NK-92 (cell line): ENCODE results near the gene SNRPA.
A peak's percentile ranks its signal among the peaks of the same experiment; 100 is the strongest.
"Not testable (repeated sequence)": the region's sequence is repeated elsewhere in the genome, so short reads cannot be mapped to it uniquely, and the experiment has no call there.

Source experiments
- DNase-seq: peaks from one replicate; lab custom pipeline; 2025; ENCODE audit not compliant: unreplicated experiment; lab: John Stamatoyannopoulos, UW

The SNRPA gene

GRCh38 chr19:40744554-40745401 is 6.2 kb upstream of the SNRPA start:
- DNase-seq, result no peak

GRCh38 chr19:40745402-40745780 is 5.6 kb upstream of the SNRPA start:
- DNase-seq, result no peak

DNA sequence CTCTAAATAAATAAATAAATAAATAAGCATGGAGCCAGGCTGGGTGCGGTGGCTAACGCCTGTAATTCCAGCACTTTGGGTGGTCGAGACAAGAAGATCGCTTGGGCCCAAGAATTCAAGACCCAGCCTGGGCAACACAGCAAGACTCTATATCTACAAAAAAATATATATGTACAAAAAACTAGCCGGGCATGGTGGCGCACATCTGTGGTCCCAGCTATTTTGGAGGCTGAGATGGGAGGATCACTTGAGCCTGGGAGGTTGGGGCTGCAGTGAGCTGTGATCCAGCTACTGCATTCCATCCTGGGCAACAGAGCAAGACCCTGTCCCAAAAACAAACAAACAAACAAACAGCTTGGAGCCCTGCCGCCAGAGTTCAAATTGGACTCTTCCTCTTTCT is 3.5 kb upstream of the SNRPA start:
- DNase-seq, result no peak

DNA sequence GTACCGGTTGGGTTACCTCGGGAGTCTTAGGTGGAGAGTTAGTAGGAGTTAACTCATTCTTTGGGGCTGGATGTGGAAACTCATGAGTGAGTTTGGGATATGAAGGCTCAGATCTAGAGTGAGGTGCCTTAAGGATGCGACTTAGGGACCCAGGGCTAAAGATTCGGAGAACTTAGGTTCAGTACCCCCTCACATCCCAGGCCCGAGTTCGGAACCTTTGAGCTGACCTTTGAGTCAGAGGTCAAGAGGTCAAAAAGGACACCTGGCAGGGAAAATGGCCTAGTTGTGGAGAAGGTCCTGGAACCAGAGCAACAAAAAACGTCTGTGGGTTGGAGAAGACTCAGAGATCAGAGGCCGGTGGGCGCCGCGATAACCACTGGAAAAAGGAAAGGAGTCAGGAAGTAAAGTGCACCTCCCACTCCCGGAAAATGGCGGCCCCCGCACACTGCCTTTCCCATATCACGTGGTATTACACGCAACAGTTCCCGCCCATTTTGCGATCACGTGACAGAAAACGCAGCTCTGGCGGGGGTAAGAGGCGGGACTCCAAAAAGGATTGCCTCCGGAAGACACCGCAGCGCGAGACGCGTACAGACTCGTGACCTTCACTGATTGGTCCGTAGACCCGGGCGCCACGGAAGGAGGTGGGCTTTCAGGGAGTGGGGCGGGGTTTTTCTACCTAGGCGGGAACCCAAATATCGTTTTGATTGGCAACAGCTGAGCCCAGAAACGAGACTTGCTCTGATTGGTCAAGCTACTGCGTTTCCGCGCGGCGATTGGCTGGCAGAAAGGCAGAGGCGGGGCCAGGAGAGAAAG is 737 bp upstream of the SNRPA start, which contains the start of gene ACTMAP:
Gene ACTMAP (minus strand): TSS at position 420 of the 816 bp plus-strand sequence. CDS start 674 bp downstream, outside the sequence.
- DNase-seq, result peak; percentile 97

- no peak for DNase-seq
Observed at GRCh38 chr19:40752257-40752781, 1.3 kb downstream of the SNRPA start.

DNA sequence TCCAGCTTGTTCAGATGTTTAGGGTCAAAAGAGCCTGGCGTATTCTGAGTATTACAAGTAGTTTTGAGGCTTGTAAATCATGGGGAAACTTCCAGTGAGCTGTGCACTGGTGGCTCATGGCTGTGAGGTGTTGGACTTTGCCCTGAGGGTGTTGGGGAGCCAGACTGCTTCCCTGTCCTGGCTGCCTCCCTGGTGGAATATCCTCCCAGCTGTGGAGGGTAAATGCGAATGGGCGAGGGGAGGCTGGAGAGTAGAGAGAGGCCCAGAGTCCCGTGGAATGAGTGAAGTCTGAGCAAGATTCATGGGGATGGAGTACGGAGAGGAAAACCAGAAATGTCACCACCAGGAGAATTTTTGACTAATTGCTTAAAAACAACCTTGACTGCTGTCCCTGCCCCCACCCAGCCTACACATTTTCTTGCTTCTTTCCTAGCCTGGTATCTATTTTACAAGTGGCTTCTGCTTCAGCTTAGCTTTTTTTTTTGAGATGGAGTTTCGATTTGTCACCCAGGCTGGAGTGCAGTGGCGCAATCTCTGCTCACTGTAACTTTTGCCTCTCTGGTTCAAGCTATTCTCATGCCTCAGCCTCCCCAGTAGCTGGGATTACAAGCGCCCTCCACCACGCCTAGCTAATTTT is 3.7 kb downstream of the SNRPA start:
- no peak for DNase-seq

DNA sequence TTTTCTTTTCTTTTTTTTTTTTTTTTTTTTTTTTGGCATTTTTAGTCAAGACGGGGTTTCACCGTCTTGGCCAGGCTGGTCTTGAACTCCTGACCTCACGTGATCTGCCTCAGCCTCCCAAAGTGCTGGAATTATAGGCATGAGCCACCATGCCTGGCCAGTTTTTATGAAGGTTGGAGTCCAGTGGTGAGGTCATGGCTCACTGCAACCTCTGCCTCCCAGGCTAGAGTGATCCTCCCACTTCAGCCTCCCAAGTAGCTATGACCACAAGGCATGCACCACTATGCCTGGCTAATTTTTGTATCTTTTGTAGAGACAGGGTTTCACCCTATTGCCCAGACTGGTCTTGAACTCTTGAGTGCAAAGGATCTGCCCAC is 4.2 kb downstream of the SNRPA start:
- no peak for DNase-seq

- no peak for DNase-seq
Observed at GRCh38 chr19:40755791-40756190, 4.8 kb downstream of the SNRPA start.

DNA sequence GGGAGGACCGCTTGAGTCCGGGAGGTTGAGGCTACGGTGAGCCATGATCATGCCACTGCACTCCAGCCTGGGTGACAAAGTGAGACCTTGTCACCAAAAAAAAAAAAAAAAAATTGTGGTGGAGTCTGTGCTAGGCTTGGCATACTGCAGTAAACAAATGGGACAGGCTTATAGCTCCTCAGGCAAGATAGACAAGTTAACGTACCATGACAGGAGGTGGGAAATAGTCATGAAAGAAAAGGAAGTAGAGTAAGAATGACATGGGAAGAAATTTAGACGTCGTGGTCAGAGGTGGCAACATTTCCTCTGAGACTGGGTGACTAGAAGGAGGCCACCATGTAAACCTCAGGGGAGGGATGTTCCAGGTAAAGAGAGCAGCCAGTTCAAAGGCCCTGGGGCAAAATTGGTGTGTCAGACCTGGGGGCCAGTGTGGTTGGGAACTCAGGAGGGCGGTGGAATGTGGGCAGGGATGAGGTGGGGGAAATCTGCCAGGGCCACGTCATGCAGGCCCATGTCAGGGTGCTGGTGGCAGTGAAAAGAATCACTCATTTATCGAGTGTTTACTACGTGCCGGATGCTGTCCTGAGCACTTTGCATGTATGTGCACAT is 5.6 kb downstream of the SNRPA start:
- DNase-seq, result no peak

DNA sequence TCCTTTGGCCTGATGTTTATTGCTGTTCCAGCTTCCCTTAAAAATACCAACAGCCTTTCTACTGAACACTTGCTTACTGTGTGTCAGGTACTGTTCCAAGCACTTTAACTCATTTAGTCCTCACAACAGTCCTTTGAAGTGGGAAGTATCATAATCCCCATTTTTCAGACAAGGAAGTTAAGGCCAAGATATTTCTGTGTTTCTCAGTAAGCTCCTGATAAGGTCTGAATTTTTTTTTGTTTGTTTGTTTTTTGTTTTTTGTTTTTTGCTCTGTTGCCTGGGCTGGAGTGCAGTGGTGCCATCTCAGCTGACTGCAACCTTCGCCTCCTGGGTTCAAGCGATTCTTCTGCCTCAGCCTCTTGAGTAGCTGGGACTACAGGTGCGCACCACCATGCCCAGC is 7.5 kb downstream of the SNRPA start:
- no peak for DNase-seq

GRCh38 chr19:40759352-40759751 is 8.3 kb downstream of the SNRPA start:
- no peak for DNase-seq

- no peak for DNase-seq
Observed at GRCh38 chr19:40762754-40763470, 11.9 kb downstream of the SNRPA start.

DNA sequence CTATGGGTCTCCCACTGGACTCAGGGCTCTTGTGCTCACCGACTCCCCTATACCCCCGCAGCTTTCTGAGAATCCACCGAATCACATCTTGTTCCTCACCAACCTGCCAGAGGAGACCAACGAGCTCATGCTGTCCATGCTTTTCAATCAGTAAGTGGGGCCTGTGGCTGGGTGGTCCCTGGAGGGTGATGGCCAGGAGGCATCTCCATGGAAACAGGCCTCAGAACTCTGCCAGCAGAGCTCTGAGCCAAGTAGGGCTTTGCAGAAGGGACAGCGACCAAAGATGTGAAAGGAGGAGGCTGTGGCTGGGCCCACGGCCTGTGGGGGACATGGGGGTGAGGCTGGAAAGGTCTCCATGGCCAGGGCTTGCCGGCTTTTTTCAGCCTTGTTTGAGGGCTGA is 12.5 kb downstream of the SNRPA start:
- DNase-seq, result no peak

- DNase-seq, result no peak
Observed at GRCh38 chr19:40763963-40764362, 13.0 kb downstream of the SNRPA start.

DNA sequence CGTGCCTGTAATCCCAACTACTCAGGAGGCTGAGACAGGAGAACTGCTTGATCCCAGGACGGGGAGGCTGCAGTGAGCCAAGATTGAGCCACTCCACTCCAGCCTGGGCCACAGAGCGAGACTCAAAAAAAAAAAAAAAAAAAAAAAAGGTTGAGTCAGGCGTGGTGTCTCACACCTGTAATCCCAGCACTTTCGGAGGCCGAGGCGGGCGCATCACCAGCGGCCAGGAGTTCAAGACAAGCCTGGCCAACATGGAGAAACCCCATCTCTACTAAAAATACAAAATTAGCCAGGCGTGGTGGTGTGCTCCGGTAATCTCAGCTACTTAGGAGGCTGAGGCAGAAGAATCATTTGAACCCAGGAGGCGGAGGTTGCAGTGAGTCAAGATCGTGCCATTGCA is 15.4 kb downstream of the SNRPA start:
- DNase-seq, result not testable (repeated sequence)

DNA sequence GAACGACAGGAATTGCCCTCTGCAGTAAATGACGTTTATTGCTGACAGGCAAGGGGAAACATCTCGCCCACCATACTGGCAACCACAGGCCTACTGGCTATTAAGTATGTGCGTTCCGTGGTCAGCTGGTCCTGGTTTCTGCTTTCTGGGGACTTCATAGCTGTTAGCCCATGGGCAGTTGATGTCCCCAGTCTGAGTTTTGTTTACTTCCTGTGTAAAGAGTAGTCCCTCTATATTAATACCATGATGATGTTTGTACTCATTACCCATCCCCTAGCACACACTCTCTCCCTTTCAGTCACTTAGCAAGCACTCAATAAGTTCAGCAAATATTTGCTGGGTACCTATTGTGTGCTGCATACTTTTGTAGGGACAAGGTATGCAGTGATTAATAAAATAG is 17.9 kb downstream of the SNRPA start:
- DNase-seq, result no peak

- not testable (repeated sequence) for DNase-seq
Observed at GRCh38 chr19:40771101-40771862, 20.3 kb downstream of the SNRPA start.

DNA sequence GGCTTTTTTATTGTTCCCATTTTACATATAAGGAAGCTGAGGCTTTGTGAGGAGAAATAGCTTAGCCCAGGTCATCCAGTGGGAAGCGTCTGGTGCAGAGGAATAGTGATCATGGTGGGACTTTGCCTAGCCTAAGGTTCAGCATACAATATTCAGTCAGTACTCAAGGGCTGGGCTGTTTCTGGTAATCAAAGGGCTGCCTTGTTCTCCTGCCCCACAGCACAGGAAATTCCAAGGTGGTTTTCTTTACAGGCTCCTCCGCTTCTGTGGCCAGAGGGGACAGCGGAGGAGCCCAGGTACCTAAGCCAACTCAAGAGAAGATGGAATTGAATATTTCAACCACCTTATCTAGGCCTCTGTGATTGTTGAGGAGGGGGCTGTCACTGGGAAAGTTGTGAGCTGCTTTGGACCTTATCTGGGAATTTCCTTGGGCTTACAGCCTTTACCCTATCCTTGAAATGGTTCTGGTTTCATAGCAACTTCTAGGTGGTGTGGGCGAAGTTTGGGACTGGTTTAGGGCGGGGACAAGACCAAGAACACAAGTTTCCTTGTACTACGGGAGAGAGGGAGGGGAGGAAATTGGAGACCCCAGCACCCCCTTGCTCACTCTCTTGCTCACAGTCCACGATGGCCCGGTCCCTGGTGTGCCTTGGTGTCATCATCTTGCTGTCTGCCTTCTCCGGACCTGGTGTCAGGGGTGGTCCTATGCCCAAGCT is 24.1 kb downstream of the SNRPA start, which contains the start of gene MIA:
Gene MIA (plus strand): TSS at position 606 of the 716 bp plus-strand sequence. CDS start 22 bp downstream, at position 628.
- DNase-seq, result no peak

GRCh38 chr19:40775632-40776022 is 24.6 kb downstream of the SNRPA start:
- no peak for DNase-seq
